ENCODE results near the gene ALDH1A3. TPM values are rescaled to one million over a fixed set of nuclear protein-coding genes. Genes with fewer than 3 reads are reported as not detected.

Gene ALDH1A3
- total and polyA plus RNA-seq, 2 experiments from 2014 or later, result 4.0 to 19.8 TPM

DNA sequence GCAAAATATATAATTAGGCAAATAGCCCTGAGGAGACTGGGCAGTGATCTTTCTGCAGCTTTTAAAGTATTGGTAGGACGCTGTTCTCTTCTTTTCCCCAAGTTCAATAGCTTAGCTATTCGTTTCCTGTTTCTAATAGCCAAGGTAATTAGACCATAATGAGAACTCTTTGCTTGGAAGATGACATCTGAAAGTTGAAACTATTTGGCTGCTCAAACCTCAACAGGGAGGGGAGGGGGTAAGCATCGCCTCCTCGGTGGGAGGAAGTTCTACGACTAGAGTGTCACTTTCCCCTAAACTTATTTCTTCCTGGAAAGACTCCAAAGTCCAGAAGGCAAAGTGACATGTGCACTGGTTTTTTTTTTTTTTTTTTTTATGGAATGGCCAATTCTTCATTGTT lies 22.8 kb upstream of the ALDH1A3 start:
- H3K9me3 Mint-ChIP-seq, result peaks cover 15% of the 10 kb centered on the region; the same call in 2 of the 3 replicates
- Histone ChIP-seq H3K4me2 (no peak overlapping the region), H4K20me1 (replicated peaks; ENCODE audit: insufficient read depth) (no peaks in the 10 kb centered on the region), H3K27ac (ENCODE audit: low read depth) (no peak overlapping the region), H2AFZ (no peak overlapping the region), H3K27me3 (ENCODE audit: insufficient read depth) (no peaks in the 10 kb centered on the region), H3K4me1 (ENCODE audit: insufficient read depth) (no peaks in the 10 kb centered on the region), H3K4me3 (no peak overlapping the region), H3K79me2 (replicated peaks; ENCODE audit: insufficient read depth) (no peaks in the 10 kb centered on the region), H3K9me2 (ENCODE audit: insufficient read depth) (no peaks in the 10 kb centered on the region), H3F3A (replicated peaks; ENCODE audit: low read depth) (no peaks in the 10 kb centered on the region), H3K36me3 (ENCODE audit: insufficient read depth) (no peaks in the 10 kb centered on the region)
- H3K27me3 Mint-ChIP-seq (ENCODE audit: insufficient read depth, low read depth, poor library complexity), result peaks cover 8% of the 10 kb centered on the region
- no peak overlapping the region for H3K4me3 Mint-ChIP-seq
- no peak for ATAC-seq
- DNase-seq (ENCODE audit: low spot score), result no peak
- H3K4me1 Mint-ChIP-seq, result 0 out of 3 replicates have a peak, but pooled peaks cover 2% of the 10 kb centered on the region
- H3K36me3 Mint-ChIP-seq (ENCODE audit: low read depth), result no peaks in the 10 kb centered on the region
- TF ChIP-seq JUNB (IDR thresholded peaks at IDR 0.05; ENCODE audit: unreplicated experiment) (no peak), NANOG (IDR thresholded peaks at IDR 0.05; ENCODE audit: borderline replicate concordance) (no peak), ETS1 (IDR thresholded peaks at IDR 0.05) (no peak), STAT1 (IDR thresholded peaks at IDR 0.05; ENCODE audit: unreplicated experiment) (no peak), ZNF114 (CRISPR knock-in tag; IDR thresholded peaks at IDR 0.05) (no peak), REST (IDR thresholded peaks at IDR 0.05; ENCODE audit: unreplicated experiment) (no peak), ZNF331 (CRISPR knock-in tag; IDR thresholded peaks at IDR 0.05; ENCODE audit: low read depth) (no peak), EZH2phosphoT487 (IDR thresholded peaks at IDR 0.05; ENCODE audit: unreplicated experiment) (no peak), CREB1 (CRISPR knock-in tag; IDR thresholded peaks at IDR 0.05; ENCODE audit: low read depth) (no peak), EZH2 (IDR thresholded peaks at IDR 0.05; ENCODE audit: low read depth, unreplicated experiment) (no peak), POLR2AphosphoS5 (IDR thresholded peaks at IDR 0.05; ENCODE audit: low read depth) (no peak)
- TF ChIP-seq, protein P1, sequence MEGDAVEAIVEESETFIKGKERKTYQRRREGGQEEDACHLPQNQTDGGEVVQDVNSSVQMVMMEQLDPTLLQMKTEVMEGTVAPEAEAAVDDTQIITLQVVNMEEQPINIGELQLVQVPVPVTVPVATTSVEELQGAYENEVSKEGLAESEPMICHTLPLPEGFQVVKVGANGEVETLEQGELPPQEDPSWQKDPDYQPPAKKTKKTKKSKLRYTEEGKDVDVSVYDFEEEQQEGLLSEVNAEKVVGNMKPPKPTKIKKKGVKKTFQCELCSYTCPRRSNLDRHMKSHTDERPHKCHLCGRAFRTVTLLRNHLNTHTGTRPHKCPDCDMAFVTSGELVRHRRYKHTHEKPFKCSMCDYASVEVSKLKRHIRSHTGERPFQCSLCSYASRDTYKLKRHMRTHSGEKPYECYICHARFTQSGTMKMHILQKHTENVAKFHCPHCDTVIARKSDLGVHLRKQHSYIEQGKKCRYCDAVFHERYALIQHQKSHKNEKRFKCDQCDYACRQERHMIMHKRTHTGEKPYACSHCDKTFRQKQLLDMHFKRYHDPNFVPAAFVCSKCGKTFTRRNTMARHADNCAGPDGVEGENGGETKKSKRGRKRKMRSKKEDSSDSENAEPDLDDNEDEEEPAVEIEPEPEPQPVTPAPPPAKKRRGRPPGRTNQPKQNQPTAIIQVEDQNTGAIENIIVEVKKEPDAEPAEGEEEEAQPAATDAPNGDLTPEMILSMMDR (conservative IDR thresholded peaks at IDR 0.05; ENCODE audit: low read depth in 2 of 2), result no peak
- TF ChIP-seq, protein P2, sequence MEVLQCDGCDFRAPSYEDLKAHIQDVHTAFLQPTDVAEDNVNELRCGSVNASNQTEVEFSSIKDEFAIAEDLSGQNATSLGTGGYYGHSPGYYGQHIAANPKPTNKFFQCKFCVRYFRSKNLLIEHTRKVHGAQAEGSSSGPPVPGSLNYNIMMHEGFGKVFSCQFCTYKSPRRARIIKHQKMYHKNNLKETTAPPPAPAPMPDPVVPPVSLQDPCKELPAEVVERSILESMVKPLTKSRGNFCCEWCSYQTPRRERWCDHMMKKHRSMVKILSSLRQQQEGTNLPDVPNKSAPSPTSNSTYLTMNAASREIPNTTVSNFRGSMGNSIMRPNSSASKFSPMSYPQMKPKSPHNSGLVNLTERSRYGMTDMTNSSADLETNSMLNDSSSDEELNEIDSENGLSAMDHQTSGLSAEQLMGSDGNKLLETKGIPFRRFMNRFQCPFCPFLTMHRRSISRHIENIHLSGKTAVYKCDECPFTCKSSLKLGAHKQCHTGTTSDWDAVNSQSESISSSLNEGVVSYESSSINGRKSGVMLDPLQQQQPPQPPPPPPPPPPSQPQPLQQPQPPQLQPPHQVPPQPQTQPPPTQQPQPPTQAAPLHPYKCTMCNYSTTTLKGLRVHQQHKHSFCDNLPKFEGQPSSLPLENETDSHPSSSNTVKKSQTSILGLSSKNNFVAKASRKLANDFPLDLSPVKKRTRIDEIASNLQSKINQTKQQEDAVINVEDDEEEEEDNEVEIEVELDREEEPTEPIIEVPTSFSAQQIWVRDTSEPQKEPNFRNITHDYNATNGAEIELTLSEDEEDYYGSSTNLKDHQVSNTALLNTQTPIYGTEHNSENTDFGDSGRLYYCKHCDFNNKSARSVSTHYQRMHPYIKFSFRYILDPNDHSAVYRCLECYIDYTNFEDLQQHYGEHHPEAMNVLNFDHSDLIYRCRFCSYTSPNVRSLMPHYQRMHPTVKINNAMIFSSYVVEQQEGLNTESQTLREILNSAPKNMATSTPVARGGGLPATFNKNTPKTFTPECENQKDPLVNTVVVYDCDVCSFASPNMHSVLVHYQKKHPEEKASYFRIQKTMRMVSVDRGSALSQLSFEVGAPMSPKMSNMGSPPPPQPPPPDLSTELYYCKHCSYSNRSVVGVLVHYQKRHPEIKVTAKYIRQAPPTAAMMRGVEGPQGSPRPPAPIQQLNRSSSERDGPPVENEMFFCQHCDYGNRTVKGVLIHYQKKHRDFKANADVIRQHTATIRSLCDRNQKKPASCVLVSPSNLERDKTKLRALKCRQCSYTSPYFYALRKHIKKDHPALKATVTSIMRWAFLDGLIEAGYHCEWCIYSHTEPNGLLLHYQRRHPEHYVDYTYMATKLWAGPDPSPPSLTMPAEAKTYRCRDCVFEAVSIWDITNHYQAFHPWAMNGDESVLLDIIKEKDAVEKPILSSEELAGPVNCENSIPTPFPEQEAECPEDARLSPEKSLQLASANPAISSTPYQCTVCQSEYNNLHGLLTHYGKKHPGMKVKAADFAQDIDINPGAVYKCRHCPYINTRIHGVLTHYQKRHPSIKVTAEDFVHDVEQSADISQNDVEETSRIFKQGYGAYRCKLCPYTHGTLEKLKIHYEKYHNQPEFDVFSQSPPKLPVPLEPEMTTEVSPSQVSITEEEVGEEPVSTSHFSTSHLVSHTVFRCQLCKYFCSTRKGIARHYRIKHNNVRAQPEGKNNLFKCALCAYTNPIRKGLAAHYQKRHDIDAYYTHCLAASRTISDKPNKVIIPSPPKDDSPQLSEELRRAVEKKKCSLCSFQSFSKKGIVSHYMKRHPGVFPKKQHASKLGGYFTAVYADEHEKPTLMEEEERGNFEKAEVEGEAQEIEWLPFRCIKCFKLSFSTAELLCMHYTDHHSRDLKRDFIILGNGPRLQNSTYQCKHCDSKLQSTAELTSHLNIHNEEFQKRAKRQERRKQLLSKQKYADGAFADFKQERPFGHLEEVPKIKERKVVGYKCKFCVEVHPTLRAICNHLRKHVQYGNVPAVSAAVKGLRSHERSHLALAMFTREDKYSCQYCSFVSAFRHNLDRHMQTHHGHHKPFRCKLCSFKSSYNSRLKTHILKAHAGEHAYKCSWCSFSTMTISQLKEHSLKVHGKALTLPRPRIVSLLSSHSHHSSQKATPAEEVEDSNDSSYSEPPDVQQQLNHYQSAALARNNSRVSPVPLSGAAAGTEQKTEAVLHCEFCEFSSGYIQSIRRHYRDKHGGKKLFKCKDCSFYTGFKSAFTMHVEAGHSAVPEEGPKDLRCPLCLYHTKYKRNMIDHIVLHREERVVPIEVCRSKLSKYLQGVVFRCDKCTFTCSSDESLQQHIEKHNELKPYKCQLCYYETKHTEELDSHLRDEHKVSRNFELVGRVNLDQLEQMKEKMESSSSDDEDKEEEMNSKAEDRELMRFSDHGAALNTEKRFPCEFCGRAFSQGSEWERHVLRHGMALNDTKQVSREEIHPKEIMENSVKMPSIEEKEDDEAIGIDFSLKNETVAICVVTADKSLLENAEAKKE (CRISPR knock-in tag; IDR thresholded peaks at IDR 0.05), result no peak
- H3K27ac Mint-ChIP-seq, result no peak overlapping the region
